DMS53 treated with DMSO at 0.1 percent for 48 hours (cell line): Measurements from ENCODE around the gene TMEM18.

ENCODE experiments used
- DNase-seq: peaks from one replicate; lab custom pipeline; 2025; ENCODE audit not compliant: unreplicated experiment; lab: John Stamatoyannopoulos, UW

TMEM18 gene

GRCh38 chr2:622357-622756 lies 54.8 kb downstream of the TMEM18 start:
- no peak for DNase-seq

GRCh38 chr2:621303-622099 lies 55.7 kb downstream of the TMEM18 start:
- no peak for DNase-seq

- no peak for DNase-seq
Measured at GRCh38 chr2:620471-621302, 56.5 kb downstream of the TMEM18 start.

- no peak for DNase-seq
Measured at GRCh38 chr2:620004-620403, 57.2 kb downstream of the TMEM18 start.

GRCh38 chr2:618422-618990 lies 58.7 kb downstream of the TMEM18 start:
- no peak for DNase-seq

GRCh38 chr2:618005-618404 lies 59.2 kb downstream of the TMEM18 start:
- DNase-seq: no peak
